Parathyroid adenoma (tissue), 2 donors: Measurements from ENCODE around the gene RAP1GAP2.

Experiments
- H2AFZ ChIP-seq: fragments of 300-600 bp; sonication (generic); one replicate; pipeline ENCODE4 v1.7.0; 2017; ENCODE audit warnings: antibody characterized with exemption, mild to moderate bottlenecking
- H3K27ac ChIP-seq: fragments of 300-600 bp; sonication (generic); one replicate; pipeline ENCODE4 v1.7.0; 2017
- H3K27me3 ChIP-seq: fragments of 300-600 bp; sonication (generic); one replicate; pipeline ENCODE4 v1.7.0; 2017; ENCODE audit warnings: low read length; ENCODE audit not compliant: control insufficient read depth, insufficient read depth
- H3K36me3 ChIP-seq: fragments of 300-600 bp; sonication (generic); one replicate; pipeline ENCODE4 v1.7.0; 2017; ENCODE audit warnings: low read length; ENCODE audit not compliant: control insufficient read depth, insufficient read depth
- H3K4me1 ChIP-seq: fragments of 300-600 bp; sonication (generic); one replicate; pipeline ENCODE4 v1.7.0; 2017; ENCODE audit warnings: control low read depth
- H3K4me2 ChIP-seq: fragments of 300-600 bp; sonication (generic); one replicate; pipeline ENCODE4 v1.7.0; 2017; ENCODE audit warnings: low read length
- H3K4me3 ChIP-seq: fragments of 300-600 bp; sonication (generic); one replicate; pipeline ENCODE4 v1.7.0; 2017; ENCODE audit warnings: low read depth, low read length
- H3K79me2 ChIP-seq: fragments of 300-600 bp; sonication (generic); one replicate; pipeline ENCODE4 v1.7.0; 2017; ENCODE audit warnings: control low read depth
- H3K9ac ChIP-seq: fragments of 300-600 bp; sonication (generic); one replicate; pipeline ENCODE4 v1.7.0; 2017; ENCODE audit warnings: mild to moderate bottlenecking
- H3K9me3 ChIP-seq: fragments of 300-600 bp; sonication (generic); one replicate; pipeline ENCODE4 v1.7.0; 2017; ENCODE audit warnings: low read length; ENCODE audit not compliant: control insufficient read depth
- TF ChIP-seq, protein P1 (sequence below): fragments of 300-600 bp; sonication (generic); IDR thresholded peaks from one replicate; pipeline ENCODE4 v1.7.0; 2017; ENCODE audit warnings: antibody characterized with exemption, mild to moderate bottlenecking
- donor health status: primary hyperparathyroidism.

Gene RAP1GAP2

GRCh38 chr17:3019761-3020160, 223.5 kb downstream of the RAP1GAP2 start:
- no peaks in the 10 kb centered on the region for H3K9me3 ChIP-seq
- H3K4me2 ChIP-seq: no peak overlapping the region
- H3K36me3 ChIP-seq: no peaks in the 10 kb centered on the region
- no peak overlapping the region for H3K27ac ChIP-seq
- H3K9ac ChIP-seq: no peak overlapping the region
- no peak overlapping the region for H2AFZ ChIP-seq
- TF ChIP-seq, protein P1, sequence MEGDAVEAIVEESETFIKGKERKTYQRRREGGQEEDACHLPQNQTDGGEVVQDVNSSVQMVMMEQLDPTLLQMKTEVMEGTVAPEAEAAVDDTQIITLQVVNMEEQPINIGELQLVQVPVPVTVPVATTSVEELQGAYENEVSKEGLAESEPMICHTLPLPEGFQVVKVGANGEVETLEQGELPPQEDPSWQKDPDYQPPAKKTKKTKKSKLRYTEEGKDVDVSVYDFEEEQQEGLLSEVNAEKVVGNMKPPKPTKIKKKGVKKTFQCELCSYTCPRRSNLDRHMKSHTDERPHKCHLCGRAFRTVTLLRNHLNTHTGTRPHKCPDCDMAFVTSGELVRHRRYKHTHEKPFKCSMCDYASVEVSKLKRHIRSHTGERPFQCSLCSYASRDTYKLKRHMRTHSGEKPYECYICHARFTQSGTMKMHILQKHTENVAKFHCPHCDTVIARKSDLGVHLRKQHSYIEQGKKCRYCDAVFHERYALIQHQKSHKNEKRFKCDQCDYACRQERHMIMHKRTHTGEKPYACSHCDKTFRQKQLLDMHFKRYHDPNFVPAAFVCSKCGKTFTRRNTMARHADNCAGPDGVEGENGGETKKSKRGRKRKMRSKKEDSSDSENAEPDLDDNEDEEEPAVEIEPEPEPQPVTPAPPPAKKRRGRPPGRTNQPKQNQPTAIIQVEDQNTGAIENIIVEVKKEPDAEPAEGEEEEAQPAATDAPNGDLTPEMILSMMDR: no peak
- H3K4me1 ChIP-seq: no peaks in the 10 kb centered on the region
- H3K79me2 ChIP-seq: no peaks in the 10 kb centered on the region
- no peaks in the 10 kb centered on the region for H3K27me3 ChIP-seq
- no peak overlapping the region for H3K4me3 ChIP-seq

DNA sequence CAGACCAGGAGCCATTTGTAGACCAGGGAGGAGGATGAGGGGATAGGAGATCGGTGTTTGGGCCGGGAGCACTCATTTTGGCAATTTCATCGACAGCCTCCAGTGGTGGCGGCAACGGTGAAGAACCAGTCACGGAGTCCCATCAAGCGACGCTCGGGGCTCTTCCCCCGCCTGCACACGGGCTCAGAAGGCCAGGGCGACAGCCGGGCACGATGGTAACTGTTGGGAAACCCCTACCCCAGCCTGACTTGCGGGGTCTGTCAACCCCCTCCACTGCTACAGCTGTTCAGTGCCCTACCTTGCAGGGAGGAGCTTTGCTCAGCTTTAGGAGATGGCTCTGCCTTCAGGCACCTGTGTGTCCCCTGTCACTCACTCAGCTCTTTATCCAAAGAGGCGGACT, 224.1 kb downstream of the RAP1GAP2 start:
- no peaks in the 10 kb centered on the region for H3K4me1 ChIP-seq
- no peak overlapping the region for H3K4me3 ChIP-seq
- H3K9ac ChIP-seq: no peak overlapping the region
- no peak overlapping the region for H3K27ac ChIP-seq
- H3K4me2 ChIP-seq: no peak overlapping the region
- no peaks in the 10 kb centered on the region for H3K27me3 ChIP-seq
- H3K36me3 ChIP-seq: no peaks in the 10 kb centered on the region
- H3K79me2 ChIP-seq: no peaks in the 10 kb centered on the region
- H3K9me3 ChIP-seq: no peaks in the 10 kb centered on the region
- TF ChIP-seq, protein P1: no peak
- no peak overlapping the region for H2AFZ ChIP-seq

GRCh38 chr17:3022197-3022596, 226.0 kb downstream of the RAP1GAP2 start:
- Histone ChIP-seq H3K36me3 (no peaks in the 10 kb centered on the region), H3K9ac (no peak overlapping the region), H3K4me2 (no peak overlapping the region), H3K79me2 (no peaks in the 10 kb centered on the region), H2AFZ (no peak overlapping the region), H3K9me3 (no peaks in the 10 kb centered on the region), H3K27ac (no peak overlapping the region), H3K4me1 (no peaks in the 10 kb centered on the region), H3K4me3 (no peak overlapping the region), H3K27me3 (no peaks in the 10 kb centered on the region)
- TF ChIP-seq, protein P1: no peak

- no peak overlapping the region for H2AFZ ChIP-seq
- no peak overlapping the region for H3K4me3 ChIP-seq
- H3K9me3 ChIP-seq: no peaks in the 10 kb centered on the region
- H3K4me2 ChIP-seq: no peak overlapping the region
- no peaks in the 10 kb centered on the region for H3K79me2 ChIP-seq
- no peak overlapping the region for H3K27ac ChIP-seq
- TF ChIP-seq, protein P1: no peak
- H3K27me3 ChIP-seq: no peaks in the 10 kb centered on the region
- H3K36me3 ChIP-seq: no peaks in the 10 kb centered on the region
- H3K4me1 ChIP-seq: no peaks in the 10 kb centered on the region
- H3K9ac ChIP-seq: no peak overlapping the region
These were observed 228.1 kb downstream of the RAP1GAP2 start for GRCh38 chr17:3024346-3024745.

GRCh38 chr17:3025421-3026124, 229.3 kb downstream of the RAP1GAP2 start:
- Histone ChIP-seq H3K27me3 (no peaks in the 10 kb centered on the region), H2AFZ (no peak overlapping the region), H3K27ac (no peak overlapping the region), H3K9ac (no peak overlapping the region), H3K36me3 (no peaks in the 10 kb centered on the region), H3K4me2 (no peak overlapping the region), H3K79me2 (no peaks in the 10 kb centered on the region), H3K4me3 (no peak overlapping the region), H3K4me1 (no peaks in the 10 kb centered on the region), H3K9me3 (no peaks in the 10 kb centered on the region)
- TF ChIP-seq, protein P1: no peak
